Measurements from ENCODE around the gene SLC9A9. TPM values are rescaled to one million over a fixed set of nuclear protein-coding genes. Genes with fewer than 3 reads are reported as not detected.
A peak's percentile ranks its signal among the peaks of the same experiment; 100 is the strongest.

Gene SLC9A9
- total and polyA plus RNA-seq, 8 donors, result 0.58 to 29.7 (median 14.0) TPM

GRCh38 chr3:143232981-143233380 is 615.3 kb downstream of the SLC9A9 start:
- no peaks in the 10 kb centered on the region for H3K9me3 ChIP-seq

GRCh38 chr3:143228405-143228804 is 619.9 kb downstream of the SLC9A9 start:
- DNase-seq, result no peak
- 94 to 97% (median 95%) methylated on average over 10 to 12 of the region's 12 CpGs for WGBS, 5 donors
- TF ChIP-seq EP300 (IDR thresholded peaks at IDR 0.05) (no peak), POLR2A (IDR thresholded peaks at IDR 0.05) (no peak), CTCF (IDR thresholded peaks at IDR 0.05) (no peak), POLR2AphosphoS5 (IDR thresholded peaks at IDR 0.05) (no peak)
- no peaks in the 10 kb centered on the region for H3K4me1 ChIP-seq
- H3K4me3 ChIP-seq, result no peak overlapping the region
- no peaks in the 10 kb centered on the region for H3K9me3 ChIP-seq
- intact Hi-C loops (cut with DNase I; ENCODE audit: low total_unique reads), result no loop called here
- no peak overlapping the region for H3K27ac ChIP-seq
- H3K36me3 ChIP-seq, result no peaks in the 10 kb centered on the region
- H3K27me3 ChIP-seq, result no peaks in the 10 kb centered on the region

More at GRCh38 chr3:143232981-143233380, 615.3 kb downstream of the SLC9A9 start:
- Histone ChIP-seq H3K4me3 (no peak overlapping the region), H3K36me3 (no peaks in the 10 kb centered on the region), H3K4me1 (no peaks in the 10 kb centered on the region), H3K27me3 (no peaks in the 10 kb centered on the region), H3K27ac (no peak overlapping the region)
- intact Hi-C loops (cut with DNase I; ENCODE audit: low total_unique reads), result no loop called here
- WGBS, 5 donors, result 80 to 94% (median 85%) methylated on average over 1 of the region's 1 CpG
- TF ChIP-seq EP300 (IDR thresholded peaks at IDR 0.05), result no peak
- no peak for TF ChIP-seq POLR2AphosphoS5 (IDR thresholded peaks at IDR 0.05)
- no peak for TF ChIP-seq CTCF (IDR thresholded peaks at IDR 0.05)
- TF ChIP-seq POLR2A (IDR thresholded peaks at IDR 0.05), result no peak
- no peak for DNase-seq

- Histone ChIP-seq H3K27me3 (no peaks in the 10 kb centered on the region), H3K4me3 (no peak overlapping the region), H3K27ac (no peak overlapping the region), H3K36me3 (no peaks in the 10 kb centered on the region), H3K9me3 (no peaks in the 10 kb centered on the region), H3K4me1 (no peaks in the 10 kb centered on the region)
- 48 to 65% (median 61%) methylated on average over 10 of the region's 10 CpGs for WGBS, 5 donors
- intact Hi-C loops (cut with DNase I; ENCODE audit: low total_unique reads), result no loop called here
- DNase-seq, result peak in 1 of 2 donors; percentile 30
- TF ChIP-seq EP300 (IDR thresholded peaks at IDR 0.05) (no peak), POLR2A (IDR thresholded peaks at IDR 0.05) (no peak), CTCF (IDR thresholded peaks at IDR 0.05) (no peak), POLR2AphosphoS5 (IDR thresholded peaks at IDR 0.05) (no peak)
Observed at GRCh38 chr3:143226678-143227291, 621.5 kb downstream of the SLC9A9 start.

- Histone ChIP-seq H3K4me1 (no peaks in the 10 kb centered on the region), H3K36me3 (no peaks in the 10 kb centered on the region), H3K27me3 (no peaks in the 10 kb centered on the region), H3K27ac (no peak overlapping the region), H3K4me3 (no peak overlapping the region), H3K9me3 (no peaks in the 10 kb centered on the region)
- no peak for DNase-seq
- intact Hi-C loops (cut with DNase I; ENCODE audit: low total_unique reads), result no loop called here
- TF ChIP-seq EP300 (IDR thresholded peaks at IDR 0.05) (no peak), POLR2A (IDR thresholded peaks at IDR 0.05) (no peak), POLR2AphosphoS5 (IDR thresholded peaks at IDR 0.05) (no peak), CTCF (IDR thresholded peaks at IDR 0.05) (no peak)
- 76 to 91% (median 80%) methylated on average over 2 of the region's 2 CpGs for WGBS, 5 donors
Observed at GRCh38 chr3:143224716-143225115, 623.6 kb downstream of the SLC9A9 start.
